ENCODE data around the gene PDE4A.
"Not testable (repeated sequence)": the region's sequence is repeated elsewhere in the genome, so short reads cannot be mapped to it uniquely, and the experiment has no call there.

DNA sequence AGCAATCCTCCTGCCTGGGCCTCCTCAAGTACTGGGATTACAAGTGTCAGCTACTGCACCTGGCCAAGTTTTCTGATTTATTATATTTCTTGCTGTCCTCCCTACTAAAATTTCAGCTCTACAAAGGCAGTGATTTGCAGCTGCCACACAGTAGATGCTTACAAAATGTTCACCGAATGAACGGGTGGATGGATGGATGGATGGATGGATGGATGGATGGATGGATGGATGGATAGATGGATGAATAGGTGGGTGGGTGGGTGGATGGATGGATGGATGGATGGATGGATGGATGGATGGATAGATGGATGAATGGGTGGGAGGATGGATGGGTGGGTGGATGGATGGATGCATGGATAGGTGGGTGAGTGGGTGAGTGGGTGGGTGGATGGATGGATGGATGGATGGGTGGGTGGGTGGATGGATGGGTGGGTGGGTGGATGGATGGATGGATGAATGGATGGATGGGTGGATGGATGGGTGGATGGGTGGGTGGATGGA, 43.1 kb upstream of the PDE4A start:
- TF ChIP-seq EZH2 (IDR thresholded peaks at IDR 0.05; ENCODE audit: insufficient read depth, poor library complexity, severe bottlenecking); EZH2phosphoT487 (IDR thresholded peaks at IDR 0.05; ENCODE audit: insufficient read depth, low read depth): not testable (repeated sequence)
